Measurements from ENCODE around the gene COL4A1. TPM values are rescaled to one million over a fixed set of nuclear protein-coding genes. Genes with fewer than 3 reads are reported as not detected.

Gene COL4A1
- polyA plus RNA-seq, 2 of the 4 experiments (the other 2 are of a cell fraction), result 23.8 to 71.3 TPM

GRCh38 chr13:110345266-110345665 is 38.3 kb upstream of the COL4A1 start:
- H3K4me1 ChIP-seq, result peaks cover 61% of the 10 kb centered on the region
- CTCF ChIA-PET, result interaction anchor here (0.7 to 1.6 kb wide), 2 partner anchors 67 to 68 kb away, joined by 3 to 4 read pairs; no protein-coding TSS in a partner anchor
- POLR2A ChIA-PET, result no interaction called here

DNA sequence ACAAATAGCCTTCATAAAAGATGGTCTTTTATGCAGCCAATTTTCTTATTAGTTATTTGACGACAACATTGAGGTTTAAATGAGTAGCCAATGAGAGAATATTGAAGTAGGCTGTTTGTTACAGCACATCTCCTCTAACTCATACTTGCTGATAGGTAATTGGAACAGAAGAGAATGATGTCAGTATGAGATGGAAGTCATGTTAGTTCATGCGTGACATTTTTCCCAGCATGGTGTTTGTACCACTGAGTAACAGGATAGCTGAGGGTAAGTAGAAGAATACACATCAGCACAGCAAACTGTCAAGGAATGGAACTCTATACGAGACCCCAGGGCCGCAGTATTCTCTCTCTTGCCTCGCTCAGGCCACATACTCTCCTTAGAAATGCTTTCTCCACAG is 37.4 kb upstream of the COL4A1 start:
- ATAC-seq, result no peak
- CTCF ChIA-PET, result interaction anchor here (1.6 to 2.1 kb wide), 2 partner anchors 17 to 68 kb away, joined by 4 to 5 read pairs; no protein-coding TSS in a partner anchor

More at GRCh38 chr13:110345266-110345665, 38.3 kb upstream of the COL4A1 start:
- 92% methylated on average over 6 of the region's 7 CpGs for WGBS (ENCODE audit: missing lambda C conversion rate)
- H3K4me2 ChIP-seq, result peak overlapping the region; percentile 60; the same call in 1 of the 3 replicates
- DNase-seq (ENCODE audit: low read depth in 1 of 2, low spot score in 1 of 2), result no peak
- no peak overlapping the region for H3K4me3 ChIP-seq
- no peak for TF ChIP-seq RFX5 (IDR thresholded peaks at IDR 0.05)
- TF ChIP-seq MYC (IDR thresholded peaks at IDR 0.05; ENCODE audit: borderline replicate concordance, low read length), result no peak
- no peak for TF ChIP-seq HEYL (CRISPR knock-in tag; IDR thresholded peaks at IDR 0.05)
- TF ChIP-seq, protein P1, sequence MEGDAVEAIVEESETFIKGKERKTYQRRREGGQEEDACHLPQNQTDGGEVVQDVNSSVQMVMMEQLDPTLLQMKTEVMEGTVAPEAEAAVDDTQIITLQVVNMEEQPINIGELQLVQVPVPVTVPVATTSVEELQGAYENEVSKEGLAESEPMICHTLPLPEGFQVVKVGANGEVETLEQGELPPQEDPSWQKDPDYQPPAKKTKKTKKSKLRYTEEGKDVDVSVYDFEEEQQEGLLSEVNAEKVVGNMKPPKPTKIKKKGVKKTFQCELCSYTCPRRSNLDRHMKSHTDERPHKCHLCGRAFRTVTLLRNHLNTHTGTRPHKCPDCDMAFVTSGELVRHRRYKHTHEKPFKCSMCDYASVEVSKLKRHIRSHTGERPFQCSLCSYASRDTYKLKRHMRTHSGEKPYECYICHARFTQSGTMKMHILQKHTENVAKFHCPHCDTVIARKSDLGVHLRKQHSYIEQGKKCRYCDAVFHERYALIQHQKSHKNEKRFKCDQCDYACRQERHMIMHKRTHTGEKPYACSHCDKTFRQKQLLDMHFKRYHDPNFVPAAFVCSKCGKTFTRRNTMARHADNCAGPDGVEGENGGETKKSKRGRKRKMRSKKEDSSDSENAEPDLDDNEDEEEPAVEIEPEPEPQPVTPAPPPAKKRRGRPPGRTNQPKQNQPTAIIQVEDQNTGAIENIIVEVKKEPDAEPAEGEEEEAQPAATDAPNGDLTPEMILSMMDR (IDR thresholded peaks at IDR 0.05), result no peak
- no peak for TF ChIP-seq CHD2 (IDR thresholded peaks at IDR 0.05; ENCODE audit: low read length, partially characterized antibody)
- TF ChIP-seq MAZ (IDR thresholded peaks at IDR 0.05; ENCODE audit: borderline replicate concordance, low read depth, low read length), result no peak
- no peak for TF ChIP-seq POLR2A (IDR thresholded peaks at IDR 0.05; ENCODE audit: low read length)
- no peak for TF ChIP-seq HOXB13 (CRISPR knock-in tag; IDR thresholded peaks at IDR 0.05; ENCODE audit: low read depth)
- TF ChIP-seq ZSCAN20 (CRISPR knock-in tag; IDR thresholded peaks at IDR 0.05), result no peak
- TF ChIP-seq FOXS1 (CRISPR knock-in tag; IDR thresholded peaks at IDR 0.05), result no peak
- TF ChIP-seq EHF (CRISPR knock-in tag; IDR thresholded peaks at IDR 0.05), result no peak
- no peak for TF ChIP-seq KDM5A (IDR thresholded peaks at IDR 0.05)
- TF ChIP-seq BCL3 (IDR thresholded peaks at IDR 0.05), result no peak
- TF ChIP-seq MAX (IDR thresholded peaks at IDR 0.05), result no peak
- TF ChIP-seq JUNB (IDR thresholded peaks at IDR 0.05), result no peak
- TF ChIP-seq EP300 (IDR thresholded peaks at IDR 0.05), result no peak
- no peak for TF ChIP-seq EHMT2 (IDR thresholded peaks at IDR 0.05; ENCODE audit: low read depth)
- TF ChIP-seq ZC3H11A (IDR thresholded peaks at IDR 0.05), result no peak
- H3K27ac ChIP-seq, result peak overlapping the region; percentile 75 to 83
- FAIRE-seq, result no peak
- H3K9me3 ChIP-seq, result no peaks in the 10 kb centered on the region
- no peak for ATAC-seq

More for the DNA sequence above, 37.4 kb upstream of the COL4A1 start:
- no peak for DNase-seq (ENCODE audit: low read depth in 1 of 2, low spot score in 1 of 2)
- TF ChIP-seq, protein P2, sequence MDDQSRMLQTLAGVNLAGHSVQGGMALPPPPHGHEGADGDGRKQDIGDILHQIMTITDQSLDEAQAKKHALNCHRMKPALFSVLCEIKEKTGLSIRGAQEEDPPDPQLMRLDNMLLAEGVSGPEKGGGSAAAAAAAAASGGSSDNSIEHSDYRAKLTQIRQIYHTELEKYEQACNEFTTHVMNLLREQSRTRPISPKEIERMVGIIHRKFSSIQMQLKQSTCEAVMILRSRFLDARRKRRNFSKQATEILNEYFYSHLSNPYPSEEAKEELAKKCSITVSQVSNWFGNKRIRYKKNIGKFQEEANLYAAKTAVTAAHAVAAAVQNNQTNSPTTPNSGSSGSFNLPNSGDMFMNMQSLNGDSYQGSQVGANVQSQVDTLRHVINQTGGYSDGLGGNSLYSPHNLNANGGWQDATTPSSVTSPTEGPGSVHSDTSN (IDR thresholded peaks at IDR 0.05), result no peak
- TF ChIP-seq MYC (IDR thresholded peaks at IDR 0.05; ENCODE audit: borderline replicate concordance, low read length) (no peak), RNF2 (IDR thresholded peaks at IDR 0.05; ENCODE audit: borderline replicate concordance, low read depth) (no peak), FOSB (CRISPR knock-in tag; IDR thresholded peaks at IDR 0.05) (no peak), ZNF302 (CRISPR knock-in tag; IDR thresholded peaks at IDR 0.05) (no peak), HES2 (IDR thresholded peaks at IDR 0.05) (no peak), KDM5A (IDR thresholded peaks at IDR 0.05) (no peak), CHD2 (IDR thresholded peaks at IDR 0.05; ENCODE audit: low read length, partially characterized antibody) (no peak), NPAS2 (CRISPR knock-in tag; IDR thresholded peaks at IDR 0.05; ENCODE audit: borderline replicate concordance) (no peak), MAFK (IDR thresholded peaks at IDR 0.05; ENCODE audit: partially characterized antibody) (no peak), REST (IDR thresholded peaks at IDR 0.05) (no peak), JUN (IDR thresholded peaks at IDR 0.05) (no peak), SREBF2 (IDR thresholded peaks at IDR 0.05) (no peak)
- Histone ChIP-seq H3K4me3 (no peak overlapping the region), H3K27ac (peak overlapping the region; percentile 75 to 83; a peak in 3 of 6 replicates), H3K4me2 (no peak overlapping the region), H3K9me3 (no peaks in the 10 kb centered on the region), H3K4me1 (peaks cover 56% of the 10 kb centered on the region)
- FAIRE-seq, result no peak
- 91% methylated on average over 5 of the region's 5 CpGs for WGBS (ENCODE audit: missing lambda C conversion rate)
- POLR2A ChIA-PET, result no interaction called here

Measured in A549 (cell line).